Endometrial microvascular endothelial cells (primary cell): ENCODE results near the gene FAM221A. TPM values are rescaled to one million over a fixed set of nuclear protein-coding genes. Genes with fewer than 3 reads are reported as not detected.
"Not testable (repeated sequence)": the region's sequence is repeated elsewhere in the genome, so short reads cannot be mapped to it uniquely, and the experiment has no call there.

Experiments used
- in situ Hi-C: cut with HindIII; loops from 2 replicates; pipeline ENCODE4 v1.10.0; 2017; ENCODE audit warnings: low sequenced_read_pairs, low pct_unique_long_range_greater_than_20kb; ENCODE audit errors: inconsistent ontology term
- total RNA-seq: library from RNA; depleted of rRNA; stranded (reverse); fragments of >200 nt; gene quantifications from one replicate; pipeline ENCODE4 v1.2.3, GENCODE V29; 2015; ENCODE audit errors: inconsistent ontology term

The FAM221A gene
- total RNA-seq, 1 donor from 2014 or later = 2.9 TPM

DNA sequence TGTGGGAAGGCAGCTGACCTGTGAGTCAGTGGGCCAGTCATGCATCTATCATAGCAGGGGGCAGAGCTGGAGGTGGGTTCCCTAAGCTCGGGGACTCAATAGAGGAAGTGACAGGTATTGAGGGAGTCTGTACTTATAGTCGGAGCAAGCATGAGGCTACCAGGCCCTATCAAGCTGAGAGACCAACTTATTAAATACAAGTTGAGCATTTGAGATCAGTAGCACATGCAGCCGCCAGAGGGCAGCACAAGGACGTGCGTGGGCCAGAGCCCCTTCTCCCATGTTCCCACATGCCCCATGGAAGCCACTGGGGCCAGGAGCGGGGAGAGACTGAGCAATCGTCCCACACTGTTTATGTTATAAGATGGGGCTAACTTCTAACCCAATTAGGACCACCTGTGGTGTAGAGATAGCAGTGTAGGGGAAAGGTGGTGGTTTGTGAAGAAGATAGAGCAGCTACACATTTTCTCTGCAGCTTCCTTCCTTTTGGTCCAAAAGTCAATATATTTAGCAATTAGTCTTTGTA is 17.0 kb downstream of the FAM221A start:
- in situ Hi-C loops = no loop called here

DNA sequence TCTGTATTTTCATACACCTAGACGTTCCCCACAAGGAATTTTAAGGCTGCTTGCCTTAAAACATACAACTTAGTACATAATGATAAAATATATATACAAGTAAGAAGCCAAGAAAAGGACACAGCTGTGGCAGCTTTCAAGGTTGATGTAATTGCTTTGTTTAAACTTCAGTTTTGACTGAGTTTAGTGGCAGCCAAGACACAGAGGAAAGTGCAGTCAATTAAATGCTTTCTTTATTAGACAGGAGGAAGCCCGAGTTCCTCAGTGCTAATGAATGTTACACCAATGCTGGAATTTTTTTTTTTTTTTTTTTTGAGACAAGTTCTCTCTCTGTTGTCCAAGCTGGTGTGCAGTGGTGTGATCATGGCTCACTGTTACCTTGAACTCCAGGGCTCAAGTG is 18.8 kb downstream of the FAM221A start:
- in situ Hi-C loops = no loop called here

DNA sequence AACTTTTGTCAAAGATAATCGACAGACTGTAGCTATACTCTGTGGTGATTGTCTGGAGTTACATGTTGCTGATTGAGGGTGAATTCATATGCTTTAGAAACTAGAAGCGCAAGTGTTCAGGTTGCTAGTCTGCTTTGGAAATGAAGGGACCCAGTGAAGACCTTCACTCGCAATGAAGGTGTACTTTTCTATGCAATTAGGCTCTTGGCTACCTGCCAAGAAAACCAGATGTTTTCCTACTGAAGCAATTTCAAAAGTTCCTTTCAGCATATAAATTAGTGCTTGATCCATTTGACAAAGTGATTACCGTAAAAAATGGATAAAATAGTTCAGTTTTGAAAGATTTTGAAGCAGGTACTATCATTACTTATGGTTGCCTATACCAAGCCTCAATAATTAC is 20.0 kb downstream of the FAM221A start:
- in situ Hi-C loops = no loop called here

DNA sequence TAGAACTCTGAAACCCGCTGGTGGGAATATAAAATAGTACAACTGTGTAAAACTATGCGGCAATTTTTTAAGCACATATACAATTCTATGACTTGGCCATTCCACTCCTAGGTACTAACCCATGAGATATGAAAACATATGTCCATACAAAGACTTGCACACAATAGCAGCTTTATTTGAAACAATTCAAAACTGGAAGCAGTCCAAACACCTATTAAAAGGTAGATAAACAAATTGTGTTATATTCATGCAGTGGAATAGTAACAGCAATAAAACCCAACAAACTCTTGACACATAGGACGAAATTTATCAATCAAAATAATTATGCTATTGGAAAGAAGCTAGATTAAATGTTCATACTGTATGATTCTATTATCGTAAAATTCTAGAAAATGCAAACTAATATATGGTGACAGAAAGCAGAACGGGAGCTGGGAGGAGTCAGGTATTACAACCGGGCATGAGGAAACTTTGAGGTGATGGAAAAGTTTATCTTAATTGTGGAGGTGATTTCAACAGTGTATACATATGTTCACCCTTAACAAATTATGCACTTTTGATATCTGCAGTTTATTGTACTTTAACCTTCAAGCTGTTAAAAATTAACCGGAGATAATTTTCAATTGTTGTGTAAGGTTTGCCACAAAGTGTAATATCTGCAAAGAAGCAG is 29.2 kb downstream of the FAM221A start:
- in situ Hi-C loops = no loop called here

DNA sequence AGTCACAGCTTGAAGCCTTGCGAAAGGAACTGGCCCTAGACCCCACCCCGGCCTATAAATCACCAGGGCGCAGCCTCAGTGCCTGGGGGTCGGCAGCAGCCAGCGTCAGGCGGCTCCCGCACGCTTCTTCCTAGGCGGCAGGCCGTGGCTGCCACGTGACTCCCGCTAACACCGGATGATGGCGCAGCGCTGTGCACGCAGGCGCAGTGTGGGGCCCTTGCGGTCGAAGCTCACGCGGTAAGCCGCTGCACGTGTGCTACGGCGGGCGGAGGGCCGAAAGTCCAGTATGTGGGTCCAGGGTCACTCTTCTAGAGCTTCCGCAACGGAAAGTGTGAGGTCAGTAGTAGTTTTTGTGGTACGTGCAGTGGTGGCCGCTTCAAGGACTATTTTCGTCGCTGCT is 30.0 kb downstream of the FAM221A start, which contains the start of gene STK31:
Gene STK31, plus strand, starts transcription at position 220 of the 400 bp plus-strand sequence. Its CDS starts 67 bp downstream, at position 287.
- in situ Hi-C loops = no loop called here

DNA sequence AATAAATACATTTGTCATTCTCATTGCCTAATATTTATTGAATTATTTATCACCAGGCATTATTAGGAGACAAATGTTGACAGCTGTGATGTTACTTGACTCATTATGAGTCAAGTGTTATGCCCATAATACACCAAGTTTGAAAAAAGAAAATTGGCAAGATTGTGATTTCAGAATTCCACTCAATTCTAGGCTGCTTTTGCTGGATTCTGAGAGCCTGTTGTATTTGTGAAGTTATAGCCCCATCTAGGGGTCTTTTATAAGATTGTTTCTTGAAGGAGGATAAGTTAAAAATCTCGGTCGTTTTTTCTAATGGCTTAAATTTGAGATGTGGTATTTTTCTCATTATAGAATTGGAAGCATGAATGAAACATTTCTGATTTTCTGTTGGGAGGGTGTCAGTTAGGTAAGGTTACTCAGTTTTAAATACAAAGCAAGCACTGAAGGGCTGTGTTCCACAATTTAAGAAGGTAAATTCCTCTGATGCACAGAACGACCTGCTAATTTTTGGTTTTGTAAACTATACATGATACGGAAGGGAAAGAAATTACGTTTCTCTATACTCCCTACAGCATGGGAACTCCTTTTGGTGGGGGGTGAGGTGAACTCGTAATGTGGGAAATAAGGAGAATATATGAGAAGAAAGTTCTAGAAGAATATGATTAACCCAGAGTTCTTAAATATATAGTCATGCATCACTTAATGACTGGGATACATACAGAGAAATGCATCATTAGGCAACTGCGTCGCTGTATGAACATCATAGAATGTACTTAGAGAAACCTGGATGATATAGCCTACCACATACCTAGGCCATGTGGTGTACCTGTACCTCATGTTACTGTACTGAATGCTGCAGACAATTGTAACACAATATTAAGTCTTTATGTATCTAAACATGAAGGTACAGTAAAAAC is 32.6 kb downstream of the FAM221A start:
- in situ Hi-C loops = no loop called here

DNA sequence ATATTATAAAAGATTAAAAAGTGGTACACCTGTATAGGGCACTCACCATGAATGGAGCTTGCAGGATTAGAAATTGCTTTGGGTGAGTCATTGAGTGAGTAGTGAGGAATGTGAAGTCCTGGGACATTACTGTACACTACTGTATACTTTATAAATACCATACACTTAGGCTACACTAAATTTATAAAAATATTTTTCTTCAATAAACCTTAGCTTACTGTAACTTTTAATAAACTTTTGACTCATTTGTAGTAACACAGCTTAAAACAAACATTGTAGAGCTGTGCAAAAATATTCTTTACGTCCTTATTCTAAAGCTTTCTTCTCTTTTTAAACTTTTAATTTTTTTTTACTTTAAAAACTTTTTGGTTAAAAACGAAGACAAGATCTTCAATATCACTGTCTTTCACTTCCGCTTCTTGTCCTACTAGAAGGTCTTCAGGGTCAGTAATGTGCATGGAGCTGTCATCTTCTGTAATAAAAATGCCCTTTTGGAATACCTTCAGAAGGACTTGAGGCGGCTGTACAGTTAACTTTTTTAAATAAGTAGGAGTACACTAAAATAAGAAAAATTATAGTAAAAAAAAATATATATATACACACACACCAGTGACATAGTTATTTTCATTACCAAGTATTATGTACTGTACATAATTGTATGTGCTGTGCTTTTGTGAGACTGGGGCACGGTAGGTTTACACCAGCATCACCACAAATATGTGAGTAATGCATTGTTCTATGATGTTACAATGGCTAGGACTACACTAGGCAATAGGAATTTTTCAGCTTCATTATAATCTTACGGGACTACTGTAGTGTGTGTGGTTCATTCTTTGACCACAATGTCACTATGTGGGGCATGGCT is 33.5 kb downstream of the FAM221A start:
- in situ Hi-C loops = no loop called here

DNA sequence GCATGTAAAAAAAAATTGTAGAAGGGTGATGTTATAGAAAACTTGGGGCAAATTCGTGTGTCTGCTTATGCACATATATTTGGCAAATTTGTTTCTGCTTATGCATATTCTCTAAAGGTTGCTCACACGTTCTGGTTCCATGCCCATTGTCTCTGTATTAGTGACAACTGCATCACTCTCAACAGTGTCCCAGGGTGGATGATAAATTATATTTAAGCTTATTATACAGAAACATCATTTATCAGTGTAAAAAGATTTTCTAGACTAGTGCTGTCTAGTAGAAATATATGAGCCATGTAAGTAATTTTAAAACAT is 34.1 kb downstream of the FAM221A start:
- in situ Hi-C loops = no loop called here

DNA sequence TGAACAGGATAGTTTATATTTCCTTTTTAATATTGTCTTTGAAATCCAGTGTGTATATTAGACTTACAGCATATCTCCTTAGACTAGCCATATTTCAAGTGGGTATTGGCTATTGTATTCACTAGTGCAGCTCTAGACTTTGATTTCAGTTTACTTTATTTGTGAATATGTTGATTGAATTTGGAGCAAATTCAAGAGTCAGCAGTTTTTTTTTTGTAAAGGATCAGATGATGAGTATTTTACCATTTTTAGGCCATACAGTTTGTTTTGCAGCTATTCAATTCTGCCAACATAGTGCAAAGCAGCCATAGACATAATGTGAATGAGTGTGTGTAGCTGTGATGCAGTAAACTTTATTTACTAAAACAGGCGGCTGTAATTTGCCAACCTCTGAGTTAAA is 34.6 kb downstream of the FAM221A start:
- in situ Hi-C loops = no loop called here

DNA sequence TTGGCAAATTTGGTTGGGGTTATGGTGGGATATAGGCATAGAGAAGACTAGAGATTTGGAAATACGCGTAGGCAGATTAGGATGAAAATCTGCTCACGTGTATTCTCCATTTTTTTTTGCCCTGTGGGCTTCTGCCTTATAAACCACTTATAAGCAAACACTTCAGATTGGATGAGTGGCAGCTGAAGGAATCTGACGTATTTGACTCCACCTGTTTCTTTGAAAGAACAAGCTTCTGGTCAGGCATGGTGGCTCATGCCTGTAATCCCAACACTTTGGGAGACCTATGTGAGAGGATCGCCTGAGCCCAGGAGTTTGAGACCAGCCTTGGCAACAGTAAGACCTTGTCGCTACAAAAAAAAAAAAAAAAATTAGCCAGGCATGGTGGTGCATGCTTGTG is 35.1 kb downstream of the FAM221A start:
- in situ Hi-C loops = no loop called here

DNA sequence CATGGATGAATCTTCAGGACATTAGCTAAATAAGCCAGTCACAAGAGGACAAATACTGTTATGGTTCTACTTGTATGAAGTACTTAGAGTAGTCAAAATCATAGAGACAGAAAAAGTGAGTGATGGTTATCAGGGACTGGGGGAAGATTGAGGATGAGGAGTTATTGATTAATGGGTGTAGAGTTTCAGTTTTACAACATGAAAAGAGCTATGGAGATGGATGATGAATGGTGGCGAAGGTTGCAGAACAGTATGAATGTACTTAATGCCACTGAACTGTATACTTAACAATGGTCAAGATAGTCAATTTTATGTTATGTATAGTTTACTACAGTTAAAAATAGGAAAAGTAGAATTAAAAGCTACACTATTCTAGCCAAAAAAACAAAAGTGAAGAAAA is 37.8 kb downstream of the FAM221A start:
- in situ Hi-C loops = no loop called here

DNA sequence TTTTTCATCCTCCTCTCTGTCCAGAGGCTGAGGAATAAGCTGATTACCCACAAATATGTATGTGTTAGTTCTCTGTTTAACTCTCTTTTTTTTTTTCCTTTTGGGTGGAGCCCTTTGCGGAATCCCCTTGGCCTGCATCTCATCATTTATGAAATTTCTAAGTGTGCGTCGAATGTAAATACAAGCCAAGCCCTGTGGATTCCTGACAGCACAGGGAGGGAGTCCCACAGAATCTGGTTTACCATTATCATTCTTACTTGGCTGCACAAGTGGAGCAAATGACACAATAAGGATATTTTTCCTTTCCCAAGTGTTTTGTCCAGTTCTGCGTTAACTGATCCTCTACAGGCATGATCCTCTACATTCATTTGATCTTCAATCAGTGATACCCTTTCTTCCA is 41.5 kb downstream of the FAM221A start:
- in situ Hi-C loops = no loop called here

DNA sequence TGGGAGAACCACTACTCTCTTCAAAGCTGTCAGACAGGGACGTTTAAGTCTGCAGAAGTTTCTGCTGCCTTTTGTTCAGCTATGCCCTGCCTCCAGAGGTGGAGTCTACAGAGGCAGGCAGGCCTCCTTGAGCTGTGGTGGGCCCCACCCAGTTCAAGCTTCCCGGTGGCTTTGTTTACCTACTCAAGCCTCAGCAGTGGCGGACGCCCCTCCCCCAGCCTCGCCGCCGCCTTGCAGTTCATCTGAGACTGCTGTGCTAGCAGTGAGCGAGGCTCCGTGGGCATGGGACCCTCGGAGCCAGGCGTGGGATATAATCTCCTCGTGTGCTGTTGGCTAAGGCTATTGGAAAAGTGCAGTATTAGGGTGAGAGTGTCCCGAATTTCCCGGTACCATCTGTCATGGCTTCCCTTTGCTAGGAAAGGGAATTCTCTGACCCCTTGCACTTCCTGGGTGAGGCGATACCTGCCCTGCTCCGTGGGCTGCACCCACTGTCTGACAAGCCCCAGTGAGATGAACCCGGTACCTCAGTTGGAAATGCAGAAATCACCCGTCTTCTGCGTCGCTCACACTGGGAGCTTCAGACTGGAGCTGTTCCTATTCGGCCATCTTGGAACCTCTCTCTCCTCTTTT is 42.7 kb downstream of the FAM221A start:
- in situ Hi-C loops = not testable (repeated sequence)

DNA sequence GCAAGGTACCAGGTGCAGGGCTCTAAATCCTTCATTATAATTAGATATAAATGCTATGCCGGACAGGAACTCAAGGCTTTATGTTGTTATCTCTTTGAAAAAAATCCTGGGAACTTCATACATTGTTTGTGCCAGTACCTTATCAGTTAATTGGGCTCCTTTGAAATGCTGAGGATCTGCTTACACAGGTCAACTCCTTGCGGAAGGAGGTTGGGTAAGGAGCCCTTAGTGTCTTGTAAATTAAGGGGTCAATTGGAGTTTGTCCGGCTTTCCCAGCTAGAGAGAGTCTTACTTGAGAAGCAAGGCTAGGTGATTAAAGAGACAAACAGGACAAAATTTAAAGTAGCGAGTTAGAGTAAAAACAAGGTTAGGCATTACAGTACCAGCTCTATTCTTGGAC is 44.1 kb downstream of the FAM221A start:
- in situ Hi-C loops = not testable (repeated sequence)

DNA sequence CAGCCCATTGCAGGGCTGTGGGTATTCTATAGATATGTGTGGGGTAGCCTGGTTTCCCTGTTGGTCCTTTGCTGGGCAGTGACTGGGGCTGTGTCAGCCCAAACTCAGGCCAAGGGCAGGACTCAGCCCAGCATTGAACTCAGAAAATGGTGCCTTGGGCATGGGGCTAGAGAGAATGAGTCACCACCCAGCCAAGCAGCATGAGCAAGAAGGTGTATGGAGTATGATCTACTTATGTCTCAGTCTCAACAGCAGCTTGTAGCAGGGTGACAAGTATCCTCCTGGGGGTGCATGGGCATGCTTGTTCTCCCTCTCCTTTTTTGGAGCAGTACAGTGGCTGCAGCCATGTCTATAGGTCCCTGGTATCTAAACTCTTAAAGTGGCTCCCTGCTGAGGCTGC is 62.1 kb downstream of the FAM221A start:
- in situ Hi-C loops = no loop called here

DNA sequence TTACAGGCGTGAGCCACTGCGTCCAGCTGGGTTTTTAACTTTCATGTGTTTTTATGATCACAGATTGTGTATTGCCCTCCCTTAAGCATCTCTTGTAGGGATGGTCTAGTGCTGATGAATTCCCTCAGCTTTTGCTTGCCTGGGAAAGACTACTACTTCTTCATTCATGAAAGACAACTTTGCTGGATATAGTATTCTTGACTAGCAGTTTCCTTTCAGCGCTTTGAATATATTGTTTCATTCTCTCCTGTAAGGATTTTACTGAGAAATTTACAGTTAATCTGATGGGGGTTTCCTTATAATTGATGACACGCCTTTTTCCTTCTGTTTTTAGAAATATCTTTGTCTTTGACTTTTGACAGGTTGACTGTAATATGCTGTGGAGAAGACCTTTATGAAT is 63.2 kb downstream of the FAM221A start:
- in situ Hi-C loops = no loop called here

DNA sequence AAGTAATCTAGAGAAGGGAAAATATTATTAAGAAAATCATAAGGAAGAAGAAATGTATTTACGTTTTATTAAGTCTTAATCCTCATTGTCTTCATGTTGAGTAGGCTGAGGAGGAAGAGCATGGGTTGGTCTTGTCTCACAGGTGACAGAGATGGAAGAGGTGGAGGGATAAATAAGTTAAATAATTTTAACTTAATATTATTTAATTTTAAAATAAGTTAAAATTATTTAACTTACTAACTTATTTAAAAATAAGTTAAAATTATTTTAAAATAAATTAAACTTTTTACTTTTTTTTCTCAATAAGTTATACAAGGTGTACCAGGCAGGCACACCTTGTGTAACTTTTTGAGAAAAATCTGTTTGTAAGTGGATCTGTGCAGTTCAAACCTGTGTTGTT is 66.6 kb downstream of the FAM221A start:
- in situ Hi-C loops = no loop called here

DNA sequence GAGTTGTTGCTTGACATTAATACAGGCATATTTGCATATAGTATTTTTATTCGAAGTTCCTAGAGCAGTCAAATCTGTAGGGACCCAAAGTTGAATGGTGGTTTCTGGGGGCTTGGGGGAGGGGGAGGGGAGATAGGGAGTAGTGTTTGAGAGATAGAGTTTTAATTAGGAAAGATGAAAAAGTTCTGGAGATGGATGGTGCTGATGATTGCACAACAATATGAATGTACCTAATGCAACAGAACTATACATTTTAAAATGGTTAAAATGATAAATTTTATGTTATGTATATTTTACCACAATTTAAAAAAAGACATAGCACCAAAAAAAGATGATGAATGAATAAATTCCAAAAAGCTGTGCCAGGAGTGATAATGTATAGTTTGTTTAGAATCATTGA is 71.9 kb downstream of the FAM221A start:
- in situ Hi-C loops = no loop called here
